Mesothelial cell of epicardium (in vitro differentiated cells): ENCODE results near the gene PLXNC1. TPM values are rescaled to one million over a fixed set of nuclear protein-coding genes. Genes with fewer than 3 reads are reported as not detected.
A peak's percentile ranks its signal among the peaks of the same experiment; 100 is the strongest.

ENCODE experiments used
- DNase-seq, 2 experiments: peaks; one replicate each; pipeline ENCODE4 v3.0.0; 2021; ENCODE audit warnings: low spot score in 2 of 2; ENCODE audit not compliant: unreplicated experiment in 2 of 2
- H3K27ac Mint-ChIP-seq: 2 replicates; pipeline ENCODE4 v1.8.0; 2021; ENCODE audit warnings: mixed read lengths
- H3K27me3 Mint-ChIP-seq: 2 replicates; pipeline ENCODE4 v1.8.0; 2021; ENCODE audit warnings: low read depth, mixed read lengths
- H3K36me3 Mint-ChIP-seq: 2 replicates; pipeline ENCODE4 v1.8.0; 2021; ENCODE audit warnings: mixed read lengths
- H3K4me1 Mint-ChIP-seq: 2 replicates; pipeline ENCODE4 v1.8.0; 2021; ENCODE audit warnings: mixed read lengths
- H3K4me3 Mint-ChIP-seq: 2 replicates; pipeline ENCODE4 v1.8.0; 2021; ENCODE audit warnings: mild to moderate bottlenecking, moderate library complexity, mixed read lengths
- H3K9me3 Mint-ChIP-seq: 2 replicates; pipeline ENCODE4 v1.8.0; 2021; ENCODE audit warnings: mixed read lengths
- CTCF ChIP-seq: fragments of 200-600 bp; sonication (generic); IDR thresholded peaks from one replicate; pipeline ENCODE4 v1.5.0; 2021; ENCODE audit warnings: antibody characterized with exemption; ENCODE audit not compliant: unreplicated experiment
- total RNA-seq: library from RNA; stranded (reverse); gene quantifications from 3 replicates; pipeline ENCODE4 v1.2.1, GENCODE V29; 2021

PLXNC1 gene
- total RNA-seq, 1 donor from 2014 or later: 3.4 TPM

- no peak for TF ChIP-seq CTCF
Observed at GRCh38 chr12:94263905-94264561, 115.7 kb downstream of the PLXNC1 start.

GRCh38 chr12:94264736-94265485 is 116.5 kb downstream of the PLXNC1 start:
- peak overlapping the region; percentile 83 for H3K27ac Mint-ChIP-seq

More at GRCh38 chr12:94263905-94264561, 115.7 kb downstream of the PLXNC1 start:
- Mint-ChIP-seq H3K27ac (peak overlapping the region; percentile 83), H3K4me1 (peaks cover 73% of the 10 kb centered on the region), H3K4me3 (no peak overlapping the region), H3K27me3 (peaks cover 8% of the 10 kb centered on the region), H3K9me3 (no peaks in the 10 kb centered on the region), H3K36me3 (no peaks in the 10 kb centered on the region)
- DNase-seq: no peak

GRCh38 chr12:94265539-94265938 is 117.2 kb downstream of the PLXNC1 start:
- Mint-ChIP-seq H3K27ac (peak overlapping the region; percentile 44), H3K4me3 (no peak overlapping the region), H3K27me3 (peaks cover 8% of the 10 kb centered on the region), H3K36me3 (no peaks in the 10 kb centered on the region), H3K9me3 (no peaks in the 10 kb centered on the region), H3K4me1 (peaks cover 84% of the 10 kb centered on the region)
- no peak for TF ChIP-seq CTCF
- DNase-seq: no peak

More at GRCh38 chr12:94264736-94265485, 116.5 kb downstream of the PLXNC1 start:
- H3K36me3 Mint-ChIP-seq: no peaks in the 10 kb centered on the region
- H3K9me3 Mint-ChIP-seq: no peaks in the 10 kb centered on the region
- DNase-seq: no peak
- no peak overlapping the region for H3K4me3 Mint-ChIP-seq
- peaks cover 79% of the 10 kb centered on the region for H3K4me1 Mint-ChIP-seq
- TF ChIP-seq CTCF: no peak
- H3K27me3 Mint-ChIP-seq: peaks cover 8% of the 10 kb centered on the region

- no peaks in the 10 kb centered on the region for H3K9me3 Mint-ChIP-seq
- H3K36me3 Mint-ChIP-seq: no peaks in the 10 kb centered on the region
- H3K27ac Mint-ChIP-seq: peak overlapping the region; percentile 44
- H3K4me3 Mint-ChIP-seq: no peak overlapping the region
- no peak for TF ChIP-seq CTCF
- H3K27me3 Mint-ChIP-seq: peaks cover 8% of the 10 kb centered on the region
- DNase-seq: no peak
- peaks cover 82% of the 10 kb centered on the region for H3K4me1 Mint-ChIP-seq
Observed at GRCh38 chr12:94265966-94266745, 117.8 kb downstream of the PLXNC1 start.

GRCh38 chr12:94266796-94267536 is 118.6 kb downstream of the PLXNC1 start:
- TF ChIP-seq CTCF: no peak
- no peak for DNase-seq
- H3K36me3 Mint-ChIP-seq: no peaks in the 10 kb centered on the region
- no peak overlapping the region for H3K4me3 Mint-ChIP-seq
- H3K4me1 Mint-ChIP-seq: peaks cover 74% of the 10 kb centered on the region
- peaks cover 8% of the 10 kb centered on the region for H3K27me3 Mint-ChIP-seq
- peak overlapping the region; percentile 94 for H3K27ac Mint-ChIP-seq
- no peaks in the 10 kb centered on the region for H3K9me3 Mint-ChIP-seq
